ENCODE results near the gene LRRC75B. TPM values are rescaled to one million over a fixed set of nuclear protein-coding genes. Genes with fewer than 3 reads are reported as not detected.
A peak's percentile ranks its signal among the peaks of the same experiment; 100 is the strongest.
"Not testable (repeated sequence)": the region's sequence is repeated elsewhere in the genome, so short reads cannot be mapped to it uniquely, and the experiment has no call there.

Gene LRRC75B
- total RNA-seq (10 to 100 TPM; 18.1 to 26.5 (median 22.1) TPM), polyA plus RNA-seq (10 to 100 TPM in 1 of 2 donors, 1 to 10 TPM in 1; 2.5 to 25.2 TPM)
- long read RNA-seq, donor 1, partial matches to known transcripts, result 5 of 15 reads
- long read RNA-seq, donor 1, other reads (novel, unspliced or antisense), result 10 of 15 reads
- long read RNA-seq, donor 2, partial matches to known transcripts, result 0 of 4 reads
- long read RNA-seq, donor 2, other reads (novel, unspliced or antisense), result 0 of 4 reads
- long read RNA-seq, donor 3, transcript LRRC75B-203 (5 exons, 1,828 nt), result major isoform, 8 of 90 reads
- long read RNA-seq, donor 3, transcript LRRC75B-201 (4 exons, 1,238 nt), result minor isoform, 7 of 90 reads
- long read RNA-seq, donor 3, partial matches to known transcripts, result 13 of 90 reads
- long read RNA-seq, donor 3, other reads (novel, unspliced or antisense), result 59 of 90 reads

GRCh38 chr22:24592851-24593558, at the start of gene LRRC75B:
LRRC75B (minus strand) TSS chr22:24593073; CDS start chr22:24593039, 34 bp downstream.
- intact Hi-C loops (cut with DNase I), result no loop called here
- 2 to 4% (median 2%) methylated on average over 52 to 72 of the region's 72 CpGs for WGBS, 3 donors
- Histone ChIP-seq H3K27me3 (no peaks in the 10 kb centered on the region), H3K4me1 (ENCODE audit: insufficient read depth) (no peaks in the 10 kb centered on the region), H3K9me3 (no peaks in the 10 kb centered on the region), H3K36me3 (no peaks in the 10 kb centered on the region), H3K27ac (peak within 1 kb of the TSS; percentile 63 to 88), H3K4me3 (peak within 1 kb of the TSS; percentile 56)
- DNase-seq, result peak; percentile 95 to 96 (median 95)
- TF ChIP-seq POLR2A (IDR thresholded peaks at IDR 0.05) (no peak), EP300 (IDR thresholded peaks at IDR 0.05) (no peak), CTCF (IDR thresholded peaks at IDR 0.05) (no peak)

GRCh38 chr22:24642307-24642706, 49.4 kb upstream of the LRRC75B start:
- H3K4me3 ChIP-seq; H3K36me3 ChIP-seq; H3K9me3 ChIP-seq; H3K27me3 ChIP-seq; H3K27ac ChIP-seq; DNase-seq; H3K4me1 ChIP-seq (ENCODE audit: insufficient read depth): not testable (repeated sequence)
- 77 to 94% (median 88%) methylated on average over 1 of the region's 1 CpG for WGBS, 3 donors
- intact Hi-C loops (cut with DNase I), result loop anchor here in 1 of 4 donors (10.0 kb wide), 1 partner anchor 122 kb away; no protein-coding TSS in a partner anchor

- H3K36me3 ChIP-seq; intact Hi-C loops (cut with DNase I); H3K4me3 ChIP-seq; H3K27me3 ChIP-seq; H3K27ac ChIP-seq; H3K9me3 ChIP-seq; DNase-seq: not testable (repeated sequence)
- peaks cover 13% of the 10 kb centered on the region for H3K4me1 ChIP-seq (ENCODE audit: insufficient read depth)
- WGBS, 3 donors, result 73 to 87% (median 86%) methylated on average over 3 of the region's 3 CpGs
These were observed 43.6 kb upstream of the LRRC75B start for GRCh38 chr22:24636513-24636912.

- H3K27ac ChIP-seq; DNase-seq; intact Hi-C loops (cut with DNase I); H3K4me3 ChIP-seq; H3K27me3 ChIP-seq; H3K36me3 ChIP-seq; H3K9me3 ChIP-seq: not testable (repeated sequence)
- 19 to 45% (median 25%) methylated on average over 9 to 10 of the region's 10 CpGs for WGBS, 3 donors
- H3K4me1 ChIP-seq (ENCODE audit: insufficient read depth), result peaks cover 14% of the 10 kb centered on the region
These were observed 42.0 kb upstream of the LRRC75B start for GRCh38 chr22:24634776-24635389.

GRCh38 chr22:24633231-24634023, 40.6 kb upstream of the LRRC75B start:
- WGBS, 3 donors, result 24 to 27% (median 26%) methylated on average over 16 of the region's 16 CpGs
- H3K4me3 ChIP-seq; H3K36me3 ChIP-seq; H3K9me3 ChIP-seq; intact Hi-C loops (cut with DNase I); H3K27me3 ChIP-seq: not testable (repeated sequence)
- peak overlapping the region in 1 of 2 donors; percentile 27 for H3K27ac ChIP-seq
- DNase-seq, result peak; percentile 46 to 70 (median 61)
- H3K4me1 ChIP-seq (ENCODE audit: insufficient read depth), result peaks cover 14% of the 10 kb centered on the region

GRCh38 chr22:24632642-24633041, 39.8 kb upstream of the LRRC75B start:
- H3K9me3 ChIP-seq; H3K36me3 ChIP-seq; H3K27me3 ChIP-seq; H3K4me3 ChIP-seq; intact Hi-C loops (cut with DNase I): not testable (repeated sequence)
- peak; percentile 43 to 62 (median 56) for DNase-seq
- H3K27ac ChIP-seq, result peak overlapping the region in 1 of 2 donors; percentile 27
- WGBS, 3 donors, result 3 to 16% (median 6%) methylated on average over 7 to 11 of the region's 13 CpGs
- H3K4me1 ChIP-seq (ENCODE audit: insufficient read depth), result peaks cover 14% of the 10 kb centered on the region

- peak overlapping the region; percentile 15 to 38 for H3K27ac ChIP-seq
- intact Hi-C loops (cut with DNase I), result not testable (repeated sequence)
These were observed 38.7 kb upstream of the LRRC75B start for GRCh38 chr22:24631430-24632122.

GRCh38 chr22:24630812-24631427, 38.0 kb upstream of the LRRC75B start:
- H3K4me3 ChIP-seq; H3K27me3 ChIP-seq; intact Hi-C loops (cut with DNase I); H3K9me3 ChIP-seq; H3K36me3 ChIP-seq; DNase-seq: not testable (repeated sequence)
- H3K4me1 ChIP-seq (ENCODE audit: insufficient read depth), result peaks cover 14% of the 10 kb centered on the region
- WGBS, 3 donors, result 34 to 42% (median 37%) methylated on average over 7 of the region's 7 CpGs
- peak overlapping the region in 1 of 2 donors; percentile 15 for H3K27ac ChIP-seq

More at GRCh38 chr22:24631430-24632122, 38.7 kb upstream of the LRRC75B start:
- WGBS, 3 donors, result 22 to 31% (median 24%) methylated on average over 12 to 16 of the region's 16 CpGs
- peak in 3 of 5 donors; percentile 38 to 60 (median 53) for DNase-seq
- H3K4me3 ChIP-seq, H3K36me3 ChIP-seq, H3K9me3 ChIP-seq, H3K27me3 ChIP-seq: not testable (repeated sequence)
- peaks cover 14% of the 10 kb centered on the region for H3K4me1 ChIP-seq (ENCODE audit: insufficient read depth)
